PC-9 (cell line): ENCODE measurements around the gene KRTDAP. TPM values are rescaled to one million over a fixed set of nuclear protein-coding genes. Genes with fewer than 3 reads are reported as not detected.

Experiments
- BruUV-seq: library from RNA; stranded (reverse); fragments of 400-500 nt; replicated peaks from 2 replicates; lab custom pipeline; 2021; lab: Mats Ljungman, UMichigan
- CTCF ChIA-PET: fragments of 300-600 bp; sonication (Branson Sonifier 250); formaldehyde crosslinking; loops from one replicate; lab custom pipeline; 2022; ENCODE audit warnings: antibody characterized with exemption; lab: Charles Lee
- POLR2A ChIA-PET: fragments of 300-600 bp; sonication (Branson Sonifier 250); formaldehyde crosslinking; loops from one replicate; lab custom pipeline; 2022; ENCODE audit warnings: antibody characterized with exemption; ENCODE audit not compliant: unreplicated experiment; lab: Charles Lee
- DNase-seq, 2 experiments: peaks; one replicate each; pipeline versions ENCODE4 v3.0.0 to v3.0.0-alpha.2; 2015 to 2022; ENCODE audit warnings: mixed read lengths in 1 of 2
- H2AFZ ChIP-seq: fragments of 200-600 bp; sonication (generic); 2 replicates; pipeline ENCODE4 v1.8.1; 2017; ENCODE audit warnings: antibody characterized with exemption
- H3F3A ChIP-seq: fragments of 200-600 bp; sonication (generic); 2 replicates; pipeline ENCODE4 v1.8.1; 2017; ENCODE audit warnings: antibody characterized with exemption, mild to moderate bottlenecking, low read depth; ENCODE audit not compliant: insufficient read depth
- H3K27ac ChIP-seq: fragments of 200-600 bp; sonication (generic); 2 replicates; pipeline ENCODE4 v1.6.1; 2016; ENCODE audit warnings: mixed run types
- H3K27me3 ChIP-seq: fragments of 200-600 bp; sonication (generic); 2 replicates; pipeline ENCODE4 v1.6.1; 2016; ENCODE audit warnings: low read depth, mixed run types; ENCODE audit not compliant: insufficient read depth
- H3K36me3 ChIP-seq: fragments of 200-600 bp; sonication (generic); 2 replicates; pipeline ENCODE4 v1.6.1; 2016; ENCODE audit warnings: low read depth, mixed run types
- H3K4me1 ChIP-seq: fragments of 200-600 bp; sonication (generic); replicated peaks from 2 replicates; pipeline ENCODE4 v1.6.1; 2016; ENCODE audit warnings: mixed run types; ENCODE audit not compliant: insufficient read depth
- H3K4me2 ChIP-seq: fragments of 200-600 bp; sonication (generic); 2 replicates; pipeline ENCODE4 v1.6.1; 2017; ENCODE audit warnings: mixed run types
- H3K4me3 ChIP-seq: fragments of 200-600 bp; sonication (generic); 2 replicates; pipeline ENCODE4 v1.6.1; 2016; ENCODE audit warnings: mixed run types
- H3K79me2 ChIP-seq: fragments of 200-600 bp; sonication (generic); 2 replicates; pipeline ENCODE4 v1.6.1; 2017; ENCODE audit warnings: low read depth, mixed run types
- H3K9me2 ChIP-seq: fragments of 200-600 bp; sonication (generic); 2 replicates; pipeline ENCODE4 v1.8.1; 2017; ENCODE audit warnings: mild to moderate bottlenecking; ENCODE audit not compliant: insufficient read depth
- H3K9me3 ChIP-seq: fragments of 200-600 bp; sonication (generic); 2 replicates; pipeline ENCODE4 v1.8.1; 2016; ENCODE audit warnings: low read depth; ENCODE audit not compliant: insufficient read depth
- H4K20me1 ChIP-seq: fragments of 200-600 bp; sonication (generic); 2 replicates; pipeline ENCODE4 v1.8.1; 2017; ENCODE audit not compliant: insufficient read depth
- EZH2 ChIP-seq: fragments of 200-600 bp; sonication (generic); IDR thresholded peaks from 2 replicates; pipeline ENCODE4 v1.8.0; 2017; ENCODE audit warnings: antibody characterized with exemption, low read depth
- intact Hi-C: fragments of 100-400 bp; cut with micrococcal nuclease; formaldehyde crosslinking; loops from one replicate; pipeline ENCODE4 v1.10.0; 2022; ENCODE audit not compliant: unreplicated experiment
- total RNA-seq: library from RNA; stranded (reverse); gene quantifications from 2 replicates; pipeline ENCODE4 v1.2.3, GENCODE V29; 2021
- TF ChIP-seq, protein P1 (sequence below): fragments of 200-600 bp; sonication (generic); conservative IDR thresholded peaks from 2 replicates; pipeline ENCODE4 v1.6.1; 2017; ENCODE audit warnings: mixed run types, antibody characterized with exemption, mild to moderate bottlenecking, moderate library complexity

Gene KRTDAP
- total RNA-seq, 1 experiment from 2014 or later: not detected

DNA sequence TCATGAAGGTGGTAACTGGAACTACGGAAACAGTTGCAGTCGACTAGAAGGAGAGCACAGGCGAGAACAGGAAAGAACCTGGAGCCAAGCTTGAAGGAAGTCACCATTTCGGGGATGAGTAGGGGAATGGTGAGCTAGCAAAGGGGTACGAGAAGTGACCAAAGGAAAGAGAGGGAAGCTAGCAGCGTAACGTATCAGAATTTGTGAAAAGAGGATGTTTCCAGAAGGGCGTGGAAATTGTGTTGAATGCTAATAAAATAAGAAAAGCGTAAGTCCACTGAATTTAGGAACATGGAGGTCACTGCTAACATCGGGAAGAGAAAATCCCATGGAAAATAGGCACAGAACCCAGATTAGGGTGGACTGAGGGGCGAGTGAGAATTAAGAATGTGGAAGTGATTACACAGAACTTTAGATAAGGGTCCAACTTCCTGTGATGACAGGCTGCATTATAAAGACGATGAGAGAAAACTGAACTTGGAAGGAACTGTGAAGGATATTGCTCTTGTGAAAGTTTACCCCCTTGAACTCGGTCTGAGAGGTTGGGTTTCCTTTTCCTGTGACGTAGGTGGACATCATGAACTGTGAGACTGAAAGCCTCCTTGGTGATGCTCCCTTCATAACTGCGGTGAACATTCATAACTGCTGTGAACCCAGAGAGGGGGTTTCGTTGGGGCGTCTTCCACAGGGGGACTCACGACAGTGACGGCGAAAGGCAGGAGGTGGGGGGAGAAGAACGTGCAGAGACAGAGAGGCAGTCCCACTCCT is 44.3 kb downstream of the KRTDAP start:
- no peak overlapping the region for H3K4me2 ChIP-seq
- H3K9me3 ChIP-seq: no peaks in the 10 kb centered on the region
- H3K79me2 ChIP-seq: no peaks in the 10 kb centered on the region
- DNase-seq: no peak
- H3K27me3 ChIP-seq: peaks cover 44% of the 10 kb centered on the region
- TF ChIP-seq, protein P1, sequence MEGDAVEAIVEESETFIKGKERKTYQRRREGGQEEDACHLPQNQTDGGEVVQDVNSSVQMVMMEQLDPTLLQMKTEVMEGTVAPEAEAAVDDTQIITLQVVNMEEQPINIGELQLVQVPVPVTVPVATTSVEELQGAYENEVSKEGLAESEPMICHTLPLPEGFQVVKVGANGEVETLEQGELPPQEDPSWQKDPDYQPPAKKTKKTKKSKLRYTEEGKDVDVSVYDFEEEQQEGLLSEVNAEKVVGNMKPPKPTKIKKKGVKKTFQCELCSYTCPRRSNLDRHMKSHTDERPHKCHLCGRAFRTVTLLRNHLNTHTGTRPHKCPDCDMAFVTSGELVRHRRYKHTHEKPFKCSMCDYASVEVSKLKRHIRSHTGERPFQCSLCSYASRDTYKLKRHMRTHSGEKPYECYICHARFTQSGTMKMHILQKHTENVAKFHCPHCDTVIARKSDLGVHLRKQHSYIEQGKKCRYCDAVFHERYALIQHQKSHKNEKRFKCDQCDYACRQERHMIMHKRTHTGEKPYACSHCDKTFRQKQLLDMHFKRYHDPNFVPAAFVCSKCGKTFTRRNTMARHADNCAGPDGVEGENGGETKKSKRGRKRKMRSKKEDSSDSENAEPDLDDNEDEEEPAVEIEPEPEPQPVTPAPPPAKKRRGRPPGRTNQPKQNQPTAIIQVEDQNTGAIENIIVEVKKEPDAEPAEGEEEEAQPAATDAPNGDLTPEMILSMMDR: no peak
- no peak for TF ChIP-seq EZH2
- no TSS peak for BruUV-seq
- CTCF ChIA-PET: no interaction called here
- POLR2A ChIA-PET: no interaction called here
- H3K36me3 ChIP-seq: no peaks in the 10 kb centered on the region
- H3K9me2 ChIP-seq: no peaks in the 10 kb centered on the region
- no peaks in the 10 kb centered on the region for H4K20me1 ChIP-seq
- intact Hi-C loops: no loop called here
- H2AFZ ChIP-seq: no peak overlapping the region
- no peak overlapping the region for H3K27ac ChIP-seq
- no peak overlapping the region for H3K4me3 ChIP-seq
- peaks cover 15% of the 10 kb centered on the region; the same call in 1 of the 2 replicates for H3F3A ChIP-seq
- peaks cover 15% of the 10 kb centered on the region for H3K4me1 ChIP-seq

DNA sequence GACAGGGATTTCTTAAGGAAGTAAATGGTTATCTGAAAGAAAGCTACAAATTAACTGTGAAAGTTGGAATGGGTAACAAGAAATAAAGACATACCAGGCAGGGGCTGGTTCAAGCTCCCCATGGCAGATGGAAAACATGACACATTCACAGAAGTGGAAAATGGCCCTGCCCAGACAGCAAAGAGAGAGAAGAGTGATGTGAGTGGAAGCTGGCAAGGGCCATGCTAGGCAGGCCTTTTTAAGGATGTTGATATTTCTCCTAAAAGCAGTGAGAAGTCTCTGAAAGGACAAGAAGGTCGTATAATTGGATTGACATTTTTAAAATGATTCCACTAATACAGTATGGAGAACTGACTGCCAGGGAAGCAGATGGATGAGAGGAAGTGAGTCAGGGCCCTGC is 45.5 kb downstream of the KRTDAP start:
- no peaks in the 10 kb centered on the region for H3K79me2 ChIP-seq
- no peak overlapping the region for H3K4me3 ChIP-seq
- H3K4me1 ChIP-seq: peaks cover 10% of the 10 kb centered on the region
- H3K4me2 ChIP-seq: no peak overlapping the region
- DNase-seq: no peak
- H3K36me3 ChIP-seq: no peaks in the 10 kb centered on the region
- no peak for TF ChIP-seq EZH2
- TF ChIP-seq, protein P1: no peak
- ChIA-PET CTCF (no interaction called here), POLR2A (no interaction called here)
- no peaks in the 10 kb centered on the region for H4K20me1 ChIP-seq
- no TSS peak for BruUV-seq
- H3K9me3 ChIP-seq: no peaks in the 10 kb centered on the region
- H3F3A ChIP-seq: peaks cover 12% of the 10 kb centered on the region; the same call in 1 of the 2 replicates
- no peak overlapping the region for H2AFZ ChIP-seq
- no peaks in the 10 kb centered on the region for H3K9me2 ChIP-seq
- intact Hi-C loops: no loop called here
- no peak overlapping the region for H3K27ac ChIP-seq
- H3K27me3 ChIP-seq: peaks cover 31% of the 10 kb centered on the region

DNA sequence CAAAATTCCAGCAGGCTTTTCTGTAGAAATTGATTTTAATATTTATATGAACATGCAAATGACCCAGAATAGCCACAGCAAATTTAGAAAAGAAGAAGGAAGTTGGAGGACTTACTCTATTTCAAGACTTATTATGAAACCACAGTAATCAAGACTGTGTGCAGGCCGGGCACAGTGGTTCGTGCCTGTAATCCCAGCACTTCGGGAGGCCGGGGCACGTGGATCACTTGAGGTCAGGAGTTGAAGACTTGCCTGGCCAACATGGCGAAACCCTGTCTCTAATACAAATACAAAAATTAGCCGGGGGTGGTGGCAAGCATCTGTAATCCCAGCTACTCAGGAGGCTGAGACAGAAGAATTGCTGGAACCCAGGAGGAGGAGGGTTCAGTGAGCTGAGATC is 48.2 kb downstream of the KRTDAP start:
- Histone ChIP-seq H3K4me1 (peaks cover 4% of the 10 kb centered on the region; the same call in 1 of the 2 replicates), H3K4me2 (no peak overlapping the region), H3K27me3 (peaks cover 21% of the 10 kb centered on the region), H3F3A (no peaks in the 10 kb centered on the region), H3K27ac (no peak overlapping the region), H3K9me2 (no peaks in the 10 kb centered on the region), H2AFZ (no peak overlapping the region), H3K79me2 (no peaks in the 10 kb centered on the region), H3K36me3 (no peaks in the 10 kb centered on the region), H3K9me3 (no peaks in the 10 kb centered on the region), H3K4me3 (no peak overlapping the region), H4K20me1 (no peaks in the 10 kb centered on the region)
- BruUV-seq: no TSS peak
- intact Hi-C loops: no loop called here
- ChIA-PET POLR2A (no interaction called here), CTCF (no interaction called here)
- TF ChIP-seq, protein P1: no peak
- no peak for TF ChIP-seq EZH2
- DNase-seq: no peak
